Activated CD8-positive, alpha-beta T cell treated with anti-CD3 and anti-CD28 coated beads for 36 hours (primary cell): ENCODE results near the gene AGBL4. TPM values are rescaled to one million over a fixed set of nuclear protein-coding genes. Genes with fewer than 3 reads are reported as not detected.

Source experiments
- ATAC-seq: fragments of 200-7000 bp; cut with Tn5 transposase; one replicate; pipeline ENCODE4 v1.10.0; 2021; ENCODE audit warnings: mild to moderate bottlenecking, moderate library complexity
- CTCF ChIA-PET: fragments of 350-600 bp; sonication (Branson Sonifier 250); formaldehyde crosslinking; loops from one replicate; lab custom pipeline; 2021; ENCODE audit warnings: antibody characterized with exemption; lab: Charles Lee
- POLR2A ChIA-PET: fragments of 350-600 bp; sonication (Branson Sonifier 250); formaldehyde crosslinking; loops from one replicate; lab custom pipeline; 2021; ENCODE audit warnings: antibody characterized with exemption; lab: Charles Lee
- DNase-seq: peaks from one replicate; pipeline ENCODE4 v3.0.0-alpha.2; 2020
- H3K27ac Mint-ChIP-seq: one replicate; pipeline ENCODE4 v1.8.0; 2021; ENCODE audit warnings: mild to moderate bottlenecking, mixed read lengths
- H3K27me3 Mint-ChIP-seq: one replicate; pipeline ENCODE4 v1.8.0; 2021; ENCODE audit warnings: mixed read lengths
- H3K36me3 Mint-ChIP-seq: one replicate; pipeline ENCODE4 v1.8.0; 2021; ENCODE audit warnings: low read depth, mixed read lengths
- H3K4me1 Mint-ChIP-seq: one replicate; pipeline ENCODE4 v1.8.0; 2021; ENCODE audit warnings: low read depth, mixed read lengths
- H3K4me3 Mint-ChIP-seq: one replicate; pipeline ENCODE4 v1.8.0; 2021; ENCODE audit warnings: mild to moderate bottlenecking, moderate library complexity, mixed read lengths
- H3K9me3 Mint-ChIP-seq: one replicate; pipeline ENCODE4 v1.8.0; 2021; ENCODE audit warnings: mixed read lengths
- intact Hi-C: fragments of 100-400 bp; cut with micrococcal nuclease; formaldehyde crosslinking; loops from one replicate; pipeline ENCODE4 v1.10.0; 2022
- total RNA-seq, 2 experiments: library from RNA; stranded (reverse); gene quantifications; one replicate each; pipeline ENCODE4 v1.2.3, GENCODE V29; 2021
- TF ChIP-seq, protein P1 (sequence below): fragments of 200-600 bp; IDR thresholded peaks from one replicate; pipeline ENCODE4 v1.8.0; 2022; ENCODE audit warnings: antibody characterized with exemption, mild to moderate bottlenecking

AGBL4 gene
- total RNA-seq, 2 experiments from 2014 or later: 0.14 TPM; not detected in 1

DNA sequence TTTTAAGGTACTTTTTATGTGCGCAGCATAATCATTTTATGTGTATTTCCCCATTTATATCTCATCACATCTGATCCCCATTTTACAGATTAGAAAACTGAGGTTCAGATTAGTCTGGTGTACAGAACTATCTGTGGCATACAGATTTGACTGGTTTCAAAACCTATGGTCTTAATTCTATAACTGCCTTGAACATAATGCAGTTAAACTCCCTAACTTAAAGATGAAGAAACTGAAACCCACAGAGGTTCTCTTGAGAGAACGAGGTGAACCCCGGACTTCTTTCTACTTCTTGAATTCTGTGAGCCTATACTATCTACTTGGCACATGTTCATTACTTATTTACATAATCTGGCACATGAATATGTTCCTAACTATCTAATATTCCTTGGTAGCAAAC is 479.1 kb downstream of the AGBL4 start:
- intact Hi-C loops: no loop called here
- Mint-ChIP-seq H3K4me3 (no peak overlapping the region), H3K4me1 (no peaks in the 10 kb centered on the region), H3K27me3 (no peaks in the 10 kb centered on the region), H3K9me3 (peaks cover 10% of the 10 kb centered on the region), H3K27ac (no peak overlapping the region), H3K36me3 (no peaks in the 10 kb centered on the region)
- TF ChIP-seq, protein P1, sequence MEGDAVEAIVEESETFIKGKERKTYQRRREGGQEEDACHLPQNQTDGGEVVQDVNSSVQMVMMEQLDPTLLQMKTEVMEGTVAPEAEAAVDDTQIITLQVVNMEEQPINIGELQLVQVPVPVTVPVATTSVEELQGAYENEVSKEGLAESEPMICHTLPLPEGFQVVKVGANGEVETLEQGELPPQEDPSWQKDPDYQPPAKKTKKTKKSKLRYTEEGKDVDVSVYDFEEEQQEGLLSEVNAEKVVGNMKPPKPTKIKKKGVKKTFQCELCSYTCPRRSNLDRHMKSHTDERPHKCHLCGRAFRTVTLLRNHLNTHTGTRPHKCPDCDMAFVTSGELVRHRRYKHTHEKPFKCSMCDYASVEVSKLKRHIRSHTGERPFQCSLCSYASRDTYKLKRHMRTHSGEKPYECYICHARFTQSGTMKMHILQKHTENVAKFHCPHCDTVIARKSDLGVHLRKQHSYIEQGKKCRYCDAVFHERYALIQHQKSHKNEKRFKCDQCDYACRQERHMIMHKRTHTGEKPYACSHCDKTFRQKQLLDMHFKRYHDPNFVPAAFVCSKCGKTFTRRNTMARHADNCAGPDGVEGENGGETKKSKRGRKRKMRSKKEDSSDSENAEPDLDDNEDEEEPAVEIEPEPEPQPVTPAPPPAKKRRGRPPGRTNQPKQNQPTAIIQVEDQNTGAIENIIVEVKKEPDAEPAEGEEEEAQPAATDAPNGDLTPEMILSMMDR: no peak
- ATAC-seq: no peak
- ChIA-PET POLR2A (no interaction called here), CTCF (no interaction called here)
- no peak for DNase-seq

DNA sequence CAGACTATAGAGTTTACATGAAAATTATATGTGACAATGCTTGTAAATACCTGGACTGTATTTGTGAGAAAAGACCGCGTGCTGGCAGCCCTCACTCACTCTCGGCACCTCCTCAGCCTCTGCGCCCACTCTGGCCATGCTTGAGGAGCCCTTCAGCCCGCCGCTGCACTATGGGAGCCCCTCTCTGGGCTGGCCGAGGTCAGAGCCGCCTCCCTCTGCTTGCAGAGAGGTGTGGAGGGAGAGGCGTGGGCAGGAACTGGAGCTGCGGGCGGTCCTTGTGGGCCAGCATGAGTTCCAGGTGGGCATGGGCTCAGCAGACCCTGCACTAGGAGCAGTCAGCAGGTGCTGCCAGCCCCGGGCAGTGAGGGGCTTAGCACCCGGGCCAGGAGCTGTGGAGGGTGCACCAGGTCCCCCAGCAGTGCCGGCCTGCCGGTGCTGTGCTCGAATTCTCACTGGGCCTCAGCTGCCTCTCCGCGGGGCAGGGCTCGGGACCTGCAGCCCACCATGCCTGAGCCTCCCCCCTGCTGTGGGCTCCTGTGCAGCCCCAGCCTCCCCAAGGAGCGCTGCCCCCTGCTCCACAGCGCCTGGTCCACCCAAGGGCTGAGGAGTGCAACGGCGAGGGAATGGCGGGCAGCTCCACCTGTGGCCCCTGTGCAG is 482.5 kb downstream of the AGBL4 start:
- H3K4me1 Mint-ChIP-seq: no peaks in the 10 kb centered on the region
- H3K9me3 Mint-ChIP-seq: peaks cover 9% of the 10 kb centered on the region
- intact Hi-C loops: no loop called here
- H3K36me3 Mint-ChIP-seq: no peaks in the 10 kb centered on the region
- DNase-seq (no peak), ATAC-seq (no peak)
- TF ChIP-seq, protein P1: no peak
- CTCF ChIA-PET: no interaction called here
- no peak overlapping the region for H3K27ac Mint-ChIP-seq
- no peak overlapping the region for H3K4me3 Mint-ChIP-seq
- POLR2A ChIA-PET: no interaction called here
- no peaks in the 10 kb centered on the region for H3K27me3 Mint-ChIP-seq

DNA sequence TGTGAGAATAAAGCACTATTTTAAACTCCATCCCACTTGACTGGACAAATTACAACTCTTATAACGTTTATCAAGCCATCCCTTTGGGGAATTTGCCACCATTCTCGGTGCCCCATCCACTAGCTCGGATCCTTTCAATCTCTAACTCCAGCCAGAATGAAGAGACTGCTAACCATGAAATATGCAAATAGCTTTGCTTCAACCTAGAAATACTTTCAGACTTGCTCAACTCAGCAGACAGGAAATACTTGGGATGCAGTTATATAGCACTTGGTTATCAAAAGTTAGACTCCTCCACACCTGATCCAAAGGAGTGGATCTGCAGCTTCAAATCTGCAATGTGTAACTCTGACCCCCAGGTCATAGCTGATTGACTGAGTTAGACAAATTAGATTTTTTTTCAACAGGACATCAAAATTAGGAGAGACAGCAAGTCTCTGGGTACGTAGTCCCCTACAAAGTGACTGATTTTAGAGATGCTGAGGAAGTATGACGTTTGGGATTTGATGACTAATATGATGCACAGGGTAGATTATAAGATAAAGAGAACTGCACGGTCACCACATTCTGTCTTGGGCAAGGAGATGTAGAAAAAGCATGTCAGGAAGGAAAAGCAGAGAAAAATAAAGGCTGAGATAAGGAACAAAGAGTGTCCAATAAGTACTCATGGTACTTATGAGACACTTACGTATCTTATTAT is 496.0 kb downstream of the AGBL4 start:
- CTCF ChIA-PET: no interaction called here
- POLR2A ChIA-PET: no interaction called here
- Mint-ChIP-seq H3K4me1 (no peaks in the 10 kb centered on the region), H3K27me3 (no peaks in the 10 kb centered on the region), H3K9me3 (no peaks in the 10 kb centered on the region), H3K36me3 (no peaks in the 10 kb centered on the region), H3K4me3 (no peak overlapping the region), H3K27ac (no peak overlapping the region)
- TF ChIP-seq, protein P1: no peak
- ATAC-seq: no peak
- intact Hi-C loops: no loop called here
- no peak for DNase-seq

DNA sequence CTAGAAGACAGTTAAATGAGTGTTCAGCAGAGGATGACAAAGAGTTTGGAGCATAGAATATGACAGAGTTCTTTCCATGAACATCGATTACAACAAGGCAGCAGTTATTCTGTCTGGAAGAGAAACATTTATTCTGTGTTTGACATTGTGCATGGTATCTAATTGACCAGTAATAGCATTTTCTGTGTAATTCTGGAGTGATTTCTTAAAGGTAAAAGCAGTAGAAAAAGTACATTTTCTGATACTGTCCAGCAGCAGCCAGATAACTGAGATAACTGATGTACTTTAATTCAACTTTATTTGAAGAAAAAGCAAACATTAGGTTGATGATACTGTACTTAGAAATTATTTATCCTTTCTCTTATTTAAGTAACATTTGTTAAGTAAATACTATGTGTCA is 497.1 kb downstream of the AGBL4 start:
- ChIA-PET POLR2A (no interaction called here), CTCF (no interaction called here)
- no peaks in the 10 kb centered on the region for H3K4me1 Mint-ChIP-seq
- no peaks in the 10 kb centered on the region for H3K9me3 Mint-ChIP-seq
- H3K4me3 Mint-ChIP-seq: no peak overlapping the region
- no peaks in the 10 kb centered on the region for H3K27me3 Mint-ChIP-seq
- H3K27ac Mint-ChIP-seq: no peak overlapping the region
- DNase-seq (no peak), ATAC-seq (no peak)
- TF ChIP-seq, protein P1: no peak
- intact Hi-C loops: no loop called here
- H3K36me3 Mint-ChIP-seq: no peaks in the 10 kb centered on the region

DNA sequence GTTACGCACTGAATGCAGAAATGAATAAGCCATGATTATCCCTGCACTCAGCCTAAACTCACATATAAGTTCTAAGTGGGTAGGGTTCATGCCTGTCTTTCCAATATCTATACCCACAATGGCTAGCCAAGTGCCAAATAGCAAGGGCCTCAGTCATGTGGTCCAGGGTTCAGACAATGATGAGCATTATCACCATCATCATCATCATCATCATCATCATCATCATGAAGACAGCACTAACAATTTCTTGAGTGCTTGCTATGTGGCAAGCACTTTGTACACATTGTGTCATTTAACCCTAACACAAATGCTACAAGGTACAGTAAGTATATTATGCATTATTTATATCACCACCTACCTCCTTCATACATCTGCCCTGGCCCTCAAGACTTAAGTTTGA is 500.0 kb downstream of the AGBL4 start:
- Mint-ChIP-seq H3K27ac (no peak overlapping the region), H3K27me3 (no peaks in the 10 kb centered on the region), H3K36me3 (no peaks in the 10 kb centered on the region), H3K9me3 (no peaks in the 10 kb centered on the region), H3K4me3 (no peak overlapping the region), H3K4me1 (no peaks in the 10 kb centered on the region)
- ChIA-PET CTCF (no interaction called here), POLR2A (no interaction called here)
- TF ChIP-seq, protein P1: no peak
- intact Hi-C loops: no loop called here
- ATAC-seq (no peak), DNase-seq (no peak)
